ENCODE results near the gene ALK.

- no peak for TF ChIP-seq CTCF (conservative IDR thresholded peaks at IDR 0.05)
- TF ChIP-seq ZFX (IDR thresholded peaks at IDR 0.05), result no peak
These were observed 401.4 kb downstream of the ALK start for GRCh38 chr2:29520001-29520400.
